ENCODE data around the gene TIMP3.
"Not testable (repeated sequence)": the region's sequence is repeated elsewhere in the genome, so short reads cannot be mapped to it uniquely, and the experiment has no call there.

TIMP3 gene

DNA sequence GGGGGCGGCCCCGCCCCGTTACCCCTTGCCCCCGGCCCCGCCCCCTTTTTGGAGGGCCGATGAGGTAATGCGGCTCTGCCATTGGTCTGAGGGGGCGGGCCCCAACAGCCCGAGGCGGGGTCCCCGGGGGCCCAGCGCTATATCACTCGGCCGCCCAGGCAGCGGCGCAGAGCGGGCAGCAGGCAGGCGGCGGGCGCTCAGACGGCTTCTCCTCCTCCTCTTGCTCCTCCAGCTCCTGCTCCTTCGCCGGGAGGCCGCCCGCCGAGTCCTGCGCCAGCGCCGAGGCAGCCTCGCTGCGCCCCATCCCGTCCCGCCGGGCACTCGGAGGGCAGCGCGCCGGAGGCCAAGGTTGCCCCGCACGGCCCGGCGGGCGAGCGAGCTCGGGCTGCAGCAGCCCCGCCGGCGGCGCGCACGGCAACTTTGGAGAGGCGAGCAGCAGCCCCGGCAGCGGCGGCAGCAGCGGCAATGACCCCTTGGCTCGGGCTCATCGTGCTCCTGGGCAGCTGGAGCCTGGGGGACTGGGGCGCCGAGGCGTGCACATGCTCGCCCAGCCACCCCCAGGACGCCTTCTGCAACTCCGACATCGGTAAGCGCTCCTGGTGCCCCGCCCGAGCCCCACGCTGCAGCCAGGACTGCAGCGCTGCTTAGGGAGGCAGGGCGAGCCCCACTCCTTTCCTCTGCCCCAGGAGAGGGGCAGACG is at the start of gene TIMP3:
TIMP3 (plus strand) TSS at position 169 of the 700 bp plus-strand sequence; CDS start at position 466, 297 bp downstream.
- no peak for DNase-seq (ENCODE audit: low spot score)

DNA sequence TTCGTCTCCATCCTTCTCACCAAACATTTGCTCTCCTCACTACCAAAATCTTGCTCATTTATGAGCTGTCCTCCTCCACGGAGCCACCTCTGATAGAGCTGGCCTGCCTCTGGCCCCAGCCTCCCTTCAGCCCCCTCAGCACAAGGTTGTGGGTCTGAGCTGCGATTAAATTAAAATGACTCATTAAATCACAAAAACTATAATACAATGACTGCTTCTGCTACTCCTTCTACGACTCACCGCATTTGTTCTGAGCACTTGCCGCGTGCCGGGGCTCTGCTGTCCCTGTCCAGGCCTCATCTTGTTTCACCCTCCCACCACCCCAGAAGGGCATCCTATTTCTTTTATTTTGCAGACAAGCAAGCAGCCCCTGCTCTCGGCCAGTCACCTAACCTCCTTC is 49.2 kb upstream of the TIMP3 start:
- no peak for DNase-seq (ENCODE audit: low spot score)

DNA sequence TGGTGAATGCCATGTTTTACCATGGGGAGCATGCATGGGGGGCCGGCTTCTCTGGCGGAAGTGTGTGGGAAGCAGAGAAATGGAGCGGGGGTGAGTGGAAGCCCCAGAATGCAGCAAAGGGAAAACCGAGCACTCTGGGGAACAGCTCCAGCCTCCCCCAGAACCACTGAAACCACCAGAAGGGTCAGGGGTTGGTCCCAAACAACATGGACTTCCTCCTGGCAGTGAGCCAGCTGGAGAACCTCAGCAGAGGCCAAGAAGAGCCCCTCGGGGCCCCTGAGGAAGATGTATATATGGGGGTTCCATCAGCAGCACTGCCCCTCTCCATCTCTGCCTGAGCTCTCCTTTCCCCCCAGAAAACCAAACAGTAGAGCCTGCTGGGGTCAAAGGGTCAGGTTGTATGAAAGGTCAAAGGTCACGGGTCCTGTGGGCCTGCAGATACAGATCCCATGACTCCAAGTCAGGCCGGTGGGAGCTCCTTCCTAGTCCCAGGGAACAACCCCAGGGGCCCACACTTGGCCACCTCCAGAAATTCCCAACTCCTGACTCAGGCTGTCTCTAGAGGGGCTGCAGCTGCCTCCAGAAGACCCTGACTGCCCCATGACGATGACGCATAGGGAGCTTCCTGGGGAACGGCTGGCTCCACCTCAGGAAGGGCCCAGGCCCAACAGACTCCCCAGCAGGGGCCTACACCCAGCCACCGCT is 48.5 kb upstream of the TIMP3 start:
- no peak for DNase-seq (ENCODE audit: low spot score)

DNA sequence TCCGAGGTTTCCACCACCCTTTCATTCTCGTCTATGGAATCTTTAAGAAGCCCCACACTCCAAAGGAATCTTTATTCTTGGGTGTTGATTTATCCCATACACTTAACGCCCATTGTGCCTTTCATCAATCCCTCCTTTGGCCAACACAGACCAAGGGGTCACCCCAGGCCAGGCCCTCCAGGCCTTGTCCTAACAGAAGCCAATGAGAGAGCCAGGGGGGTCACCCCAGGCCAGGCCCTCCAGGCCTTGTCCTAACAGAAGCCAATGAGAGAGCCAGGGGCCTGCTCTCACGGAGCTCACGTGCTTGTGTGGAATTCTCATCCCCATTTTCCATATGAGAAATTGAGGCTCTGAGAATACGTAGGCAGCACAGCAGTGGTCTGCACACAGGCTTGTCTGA is 47.9 kb upstream of the TIMP3 start:
- DNase-seq (ENCODE audit: low spot score), result no peak

DNA sequence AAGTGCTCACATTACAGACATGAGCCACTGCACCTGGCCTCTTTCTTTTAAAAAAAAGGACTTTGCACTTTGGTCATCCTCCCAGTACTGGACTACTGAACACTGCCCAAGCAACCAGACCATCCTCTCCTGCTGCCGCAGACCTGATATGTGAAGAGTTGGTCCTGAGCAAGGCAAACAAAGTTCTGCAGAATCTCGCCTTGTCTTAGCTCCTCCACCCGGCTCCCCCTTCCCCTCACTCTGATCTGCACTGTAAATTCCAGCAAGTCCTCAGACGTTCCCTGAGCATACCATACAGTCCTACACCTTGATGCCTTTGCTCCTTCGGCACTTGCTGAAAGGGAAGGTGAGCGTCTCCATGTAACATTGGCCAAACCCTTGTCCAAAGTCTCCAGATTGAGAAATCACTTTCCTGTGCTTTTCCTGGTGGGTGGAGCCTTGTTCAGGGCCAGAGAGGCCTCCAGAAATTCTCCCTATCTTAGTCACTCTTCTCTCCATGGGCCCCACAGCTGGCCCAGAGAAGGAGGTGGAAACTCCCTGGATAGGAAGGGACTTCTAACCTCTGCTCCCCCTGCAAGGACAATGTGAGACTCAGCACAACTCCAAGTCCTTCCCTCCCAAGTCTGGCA is 47.0 kb upstream of the TIMP3 start:
- DNase-seq (ENCODE audit: low spot score), result no peak

DNA sequence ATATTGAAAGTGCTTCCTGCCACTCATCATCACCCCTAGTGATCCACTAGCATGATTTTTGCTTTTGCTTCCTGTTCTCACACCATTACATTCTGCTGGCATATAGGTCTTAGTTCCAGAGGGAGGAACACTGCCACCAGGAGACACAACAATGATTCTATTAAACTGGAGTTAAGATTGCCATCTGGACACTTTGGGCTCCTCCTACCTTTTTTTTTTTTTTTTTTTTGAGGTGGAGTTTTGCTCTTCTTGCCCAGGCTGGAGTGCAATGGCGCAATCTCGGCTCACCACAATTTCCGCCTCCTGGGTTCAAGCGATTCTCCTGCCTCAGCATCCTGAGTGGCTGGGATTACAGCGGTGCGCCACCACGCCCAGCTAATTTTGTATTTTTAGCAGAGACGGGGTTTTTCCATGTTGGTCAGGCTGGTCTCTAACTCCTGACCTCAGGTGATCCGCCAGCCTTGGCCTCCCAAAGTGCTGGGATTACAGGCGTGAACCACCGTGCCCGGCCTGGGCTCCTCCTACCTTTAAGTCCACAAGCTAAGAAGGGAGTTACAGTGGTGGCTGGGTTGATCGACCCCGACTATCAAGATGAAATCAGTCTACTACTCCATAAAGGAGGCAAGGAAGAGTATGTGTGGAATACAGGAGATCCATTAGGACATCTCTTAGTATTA is 44.3 kb upstream of the TIMP3 start:
- DNase-seq (ENCODE audit: low spot score), result not testable (repeated sequence)

DNA sequence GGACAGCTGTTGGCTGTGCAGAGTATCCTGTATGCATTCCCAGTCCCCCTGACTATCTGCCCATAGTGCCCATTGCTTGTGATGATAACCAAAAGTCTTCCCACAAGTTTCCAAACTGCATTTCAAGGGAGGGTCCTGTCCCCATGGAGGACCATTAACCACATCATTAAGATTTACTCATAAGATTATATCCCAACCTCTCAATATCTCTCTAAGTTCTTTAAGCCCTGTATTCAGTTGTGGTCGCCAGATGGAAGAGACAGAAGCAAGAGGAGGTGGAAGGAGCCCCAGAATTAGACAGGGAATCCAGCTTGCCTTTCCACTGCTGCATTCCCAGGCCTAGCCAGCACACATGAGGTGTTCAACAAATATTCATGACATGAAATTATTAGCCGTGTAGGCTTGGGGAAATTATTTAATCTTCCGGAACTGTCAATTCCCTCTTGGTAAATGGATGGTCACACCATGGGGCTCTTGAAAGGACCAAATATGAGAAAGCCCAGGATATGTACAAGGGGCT is 42.6 kb upstream of the TIMP3 start:
- no peak for DNase-seq (ENCODE audit: low spot score)

DNA sequence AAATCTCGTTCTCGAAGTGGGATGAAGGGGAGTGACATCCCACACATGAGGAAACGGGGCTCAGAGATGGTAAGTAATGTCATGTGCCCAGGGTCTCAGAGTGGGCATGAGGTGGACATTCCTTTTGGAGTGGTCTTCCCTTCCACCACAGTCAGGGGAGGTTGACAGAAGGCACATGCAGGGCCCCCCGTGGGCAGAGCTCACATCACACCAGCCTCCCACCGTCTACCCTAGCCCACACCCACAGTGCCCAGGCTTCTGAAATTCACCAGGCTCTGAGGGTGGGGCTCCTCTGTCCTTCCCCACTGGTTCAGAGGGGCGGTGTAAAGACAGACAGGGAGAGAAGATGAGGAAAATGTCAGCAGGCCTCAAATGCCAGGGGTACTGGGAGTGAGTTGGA is 41.1 kb upstream of the TIMP3 start:
- no peak for DNase-seq (ENCODE audit: low spot score)

DNA sequence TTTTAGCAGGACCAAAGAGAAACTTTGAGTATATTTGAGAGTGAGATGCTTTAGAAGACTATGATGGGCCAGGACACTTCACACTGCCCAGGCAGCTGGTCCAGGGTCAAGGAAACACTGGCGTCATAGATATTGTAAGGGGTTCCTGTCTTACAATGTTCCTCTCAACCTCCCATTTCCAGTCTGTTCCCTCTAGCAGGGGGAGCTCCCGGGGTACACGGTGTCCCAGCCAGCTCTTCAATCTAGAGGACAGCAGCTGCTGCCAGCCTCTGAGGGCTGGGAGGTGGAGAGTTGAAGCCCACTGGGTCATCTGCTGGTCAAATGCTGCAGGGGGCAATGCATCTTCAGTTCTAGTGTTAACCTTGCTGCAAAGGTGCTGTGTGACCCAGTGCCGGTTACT is 40.7 kb upstream of the TIMP3 start:
- DNase-seq (ENCODE audit: low spot score), result no peak

DNA sequence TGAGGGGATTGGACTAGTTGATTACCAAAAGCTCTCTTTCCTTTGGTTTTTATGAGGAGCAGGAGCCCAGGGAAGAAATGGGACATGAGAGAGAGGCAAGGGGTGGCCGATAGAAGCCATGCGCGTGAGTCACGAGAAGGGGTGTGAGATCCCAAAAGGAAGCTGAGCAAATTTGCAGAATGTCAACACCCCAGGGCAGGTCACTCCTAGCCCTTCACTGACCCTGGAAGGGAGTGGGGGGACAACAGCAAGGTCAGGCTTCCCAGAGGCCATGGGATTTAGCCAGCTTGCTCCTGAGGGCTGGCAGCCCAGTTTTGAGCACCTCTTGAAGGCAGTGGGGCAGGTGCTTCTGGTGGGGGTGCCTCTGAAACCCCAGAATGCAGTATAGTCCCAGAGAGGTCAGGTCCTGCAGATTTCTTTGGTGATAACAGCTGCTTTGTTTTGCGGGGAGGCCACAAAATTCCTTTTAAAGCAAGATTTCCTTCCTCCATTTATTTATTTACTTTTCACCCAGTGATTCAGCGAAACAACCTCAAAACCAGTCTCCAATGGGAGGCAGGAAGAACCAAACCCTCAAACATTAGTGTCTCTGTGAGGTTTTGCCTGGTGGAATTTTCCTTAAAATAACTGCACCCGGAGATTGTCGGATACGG is 40.1 kb upstream of the TIMP3 start:
- DNase-seq (ENCODE audit: low spot score), result no peak

DNA sequence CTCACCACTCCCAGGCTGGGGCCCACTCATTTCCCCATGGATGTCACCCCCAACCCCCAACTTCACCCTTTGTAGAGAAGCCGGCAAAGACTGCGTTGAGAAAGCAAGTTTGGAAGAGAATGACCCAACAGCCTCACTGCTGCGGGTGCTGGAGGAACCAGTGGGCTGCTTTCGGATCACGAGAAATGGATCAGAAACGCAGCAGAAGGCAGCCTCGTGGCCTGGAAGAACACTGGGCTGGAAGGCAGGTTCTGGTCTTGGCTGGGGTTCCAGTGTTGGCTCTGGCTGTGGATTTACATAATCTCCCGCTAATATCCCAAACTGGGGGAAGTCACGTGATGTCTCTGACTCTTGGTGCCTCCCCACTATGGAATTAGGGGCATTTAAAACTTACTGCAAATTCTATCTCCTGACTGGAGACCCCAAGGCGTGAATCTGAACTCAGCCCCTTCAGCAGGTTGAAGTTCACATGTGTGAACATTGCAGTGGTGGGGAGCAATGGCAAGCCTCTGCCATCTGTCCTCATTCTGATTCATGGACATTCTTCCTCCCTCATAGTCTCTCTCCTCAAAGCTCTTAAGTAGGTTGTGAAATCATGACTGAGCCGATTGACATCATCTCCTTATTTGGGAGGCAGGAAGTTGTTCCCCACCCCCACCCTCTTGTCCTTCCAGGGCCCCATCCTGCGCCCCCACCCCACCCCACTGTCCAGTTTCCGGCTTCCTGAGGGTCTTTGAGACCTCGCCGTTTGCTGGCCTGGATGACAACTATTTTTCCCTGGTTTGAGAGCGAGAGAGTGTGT is 37.0 kb upstream of the TIMP3 start:
- DNase-seq (ENCODE audit: low spot score), result no peak

DNA sequence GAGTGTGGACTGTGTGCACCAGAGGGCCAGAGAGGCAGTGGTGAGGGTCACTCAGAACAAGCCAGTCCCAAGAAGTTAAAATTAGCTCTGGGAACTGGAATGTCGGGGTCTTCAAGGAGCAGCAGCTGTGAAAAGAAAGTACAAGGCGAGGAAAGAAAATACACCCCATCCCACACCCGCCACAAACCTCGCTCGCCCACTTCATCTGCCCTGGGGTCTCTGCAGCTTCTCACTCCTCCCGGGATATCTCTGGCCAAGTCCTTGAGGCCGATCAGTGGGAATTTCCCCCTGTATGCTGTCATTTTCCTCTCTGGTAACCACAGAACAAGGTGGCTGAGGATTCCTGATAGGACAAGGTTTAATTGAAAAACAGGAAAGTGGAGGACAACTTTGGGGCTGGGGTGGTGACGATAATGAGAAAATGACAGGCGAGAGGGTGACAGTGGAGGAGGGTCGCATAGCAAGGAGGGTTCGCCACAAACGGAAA is 36.3 kb upstream of the TIMP3 start:
- no peak for DNase-seq (ENCODE audit: low spot score)

DNA sequence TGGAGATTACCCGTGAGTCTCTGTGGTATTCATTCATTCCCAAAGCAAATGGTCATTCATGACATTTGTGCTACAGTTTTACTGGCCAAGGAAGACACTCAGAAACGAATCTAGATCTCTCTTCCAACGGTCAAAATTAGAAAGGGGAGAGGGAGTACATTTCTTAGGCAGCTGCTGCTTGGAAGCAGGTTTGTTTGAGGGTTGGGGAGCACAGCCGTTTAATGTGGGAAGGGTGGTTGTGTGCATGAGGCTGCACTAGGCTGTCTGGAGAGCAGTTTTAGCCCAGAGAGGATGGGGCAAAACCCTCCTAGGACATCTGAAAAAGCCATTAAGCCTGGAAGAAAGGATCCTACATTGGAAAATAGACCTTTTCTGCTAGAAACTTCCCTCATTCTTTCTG is 29.7 kb upstream of the TIMP3 start:
- no peak for DNase-seq (ENCODE audit: low spot score)

DNA sequence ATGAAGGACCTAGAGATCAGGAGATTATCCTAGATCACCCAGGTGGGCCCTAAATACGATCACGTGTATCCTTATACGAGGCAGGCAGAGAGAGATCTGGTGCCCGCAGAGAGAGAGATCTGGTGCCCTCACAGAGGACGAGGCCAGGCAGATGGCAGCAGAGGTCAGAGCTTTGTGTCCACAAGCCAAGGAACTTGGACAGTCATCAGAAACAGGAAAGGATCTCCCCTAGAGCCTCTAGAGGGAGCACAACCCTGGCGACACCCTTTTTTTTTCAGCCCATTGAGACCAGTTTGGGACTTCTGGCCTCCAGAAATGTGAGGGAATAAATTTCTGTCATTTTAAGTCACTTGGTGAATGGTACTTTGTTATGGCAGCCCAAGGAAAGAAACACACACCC is 25.5 kb upstream of the TIMP3 start:
- no peak for DNase-seq (ENCODE audit: low spot score)

DNA sequence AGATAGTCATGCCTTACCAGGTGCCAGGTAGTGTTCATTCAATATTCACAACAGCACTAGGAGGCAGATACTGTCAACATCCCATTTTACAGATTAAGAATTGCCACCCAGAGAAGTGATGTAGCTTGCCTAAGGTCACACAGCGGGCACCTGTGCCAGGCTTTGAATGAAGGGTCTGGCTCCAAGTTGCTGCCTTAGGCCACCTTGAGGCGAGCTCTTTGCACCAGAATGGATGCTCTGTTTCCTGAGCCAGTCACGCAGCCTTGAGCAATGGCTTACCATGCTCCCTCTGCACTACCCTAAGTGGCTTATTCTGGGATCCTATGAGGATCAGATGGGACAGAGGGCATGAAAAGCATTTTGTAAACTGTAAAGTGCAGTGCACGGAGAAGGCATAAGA is 25.1 kb upstream of the TIMP3 start:
- DNase-seq (ENCODE audit: low spot score), result no peak

DNA sequence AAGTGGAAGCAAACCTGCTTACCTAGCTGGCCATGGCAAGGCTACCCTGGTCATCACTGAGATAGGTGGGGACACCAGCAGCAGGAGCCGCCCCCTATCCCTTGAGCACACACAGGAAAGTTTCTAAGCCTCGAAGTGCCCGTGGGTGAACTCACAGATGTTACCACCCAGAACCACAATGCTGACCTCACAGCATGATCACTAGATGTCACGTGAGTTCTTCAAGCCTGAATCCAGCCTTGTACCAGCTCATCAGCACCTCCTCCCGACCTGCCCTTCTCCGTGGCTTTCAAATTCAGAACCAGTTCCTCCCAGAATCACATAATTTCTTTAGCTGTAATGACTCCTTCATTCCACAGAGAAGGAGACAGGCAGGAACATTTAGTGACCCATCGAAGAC is 24.7 kb upstream of the TIMP3 start:
- DNase-seq (ENCODE audit: low spot score), result no peak

DNA sequence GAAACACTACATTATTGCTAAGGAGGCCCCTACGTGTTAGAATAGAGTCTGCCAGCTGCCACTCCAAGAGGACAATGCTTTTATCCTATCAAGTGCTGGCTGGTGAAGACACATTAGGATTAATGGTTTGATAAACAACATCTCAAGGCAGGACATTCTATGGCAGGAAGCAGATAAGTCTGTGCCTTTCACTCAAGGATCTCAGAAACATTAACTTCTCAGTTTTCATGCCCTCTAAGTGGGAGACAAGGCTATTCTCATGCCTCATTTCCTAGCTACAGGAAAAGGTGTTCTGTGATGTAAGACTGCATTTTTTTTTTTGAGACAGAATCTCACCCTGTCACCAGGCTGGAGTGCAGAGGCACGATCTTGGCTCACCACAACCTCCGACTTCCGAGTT is 23.5 kb upstream of the TIMP3 start:
- DNase-seq (ENCODE audit: low spot score), result no peak

DNA sequence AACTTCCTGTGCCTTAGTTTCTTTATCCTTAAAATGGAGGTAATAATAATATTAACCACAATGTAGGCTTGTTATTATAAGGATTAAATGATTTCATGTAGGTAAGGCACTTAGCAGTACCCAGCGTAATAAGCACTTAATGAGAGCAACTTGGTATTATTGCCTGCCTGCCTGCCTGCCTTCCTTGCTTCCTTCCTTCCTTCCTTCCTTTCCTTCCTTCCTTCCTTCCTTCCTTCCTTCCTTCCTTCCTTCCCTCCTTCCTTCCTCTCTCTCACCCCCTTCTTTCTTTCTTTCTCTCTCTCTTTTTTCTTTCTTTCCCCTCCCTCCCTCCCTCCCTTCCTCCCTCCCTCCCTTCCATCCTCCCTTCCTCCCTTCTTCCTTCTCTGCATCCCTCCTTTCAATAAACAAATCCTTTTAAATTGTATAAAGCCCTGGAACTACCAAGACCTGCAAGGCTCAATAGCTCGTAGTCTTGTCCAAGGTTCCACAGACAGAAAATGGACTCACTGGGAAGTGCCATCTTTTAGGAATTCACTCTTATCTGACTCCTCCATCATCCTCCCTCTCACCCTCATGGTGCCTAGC is 20.7 kb upstream of the TIMP3 start:
- DNase-seq (ENCODE audit: low spot score), result no peak

DNA sequence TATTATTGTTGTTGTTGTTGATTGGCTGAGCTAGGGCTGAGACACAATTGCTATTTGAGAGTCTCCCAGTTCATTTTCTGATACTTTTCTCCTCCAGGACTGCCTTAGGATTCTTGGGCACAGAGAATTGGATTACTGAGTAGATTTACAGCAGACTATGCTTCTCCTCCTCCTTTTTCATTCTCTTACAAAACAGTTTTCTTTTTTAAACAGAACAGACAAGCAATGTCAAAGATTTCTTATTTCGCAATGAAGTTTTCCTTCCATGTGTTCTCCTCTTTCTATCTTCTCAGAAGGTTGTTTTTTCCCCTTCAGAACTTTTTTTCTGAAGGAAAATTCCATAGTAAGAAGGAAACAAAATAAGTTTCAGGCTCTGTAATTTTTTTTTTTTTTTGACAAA is 19.8 kb upstream of the TIMP3 start:
- DNase-seq (ENCODE audit: low spot score), result no peak

DNA sequence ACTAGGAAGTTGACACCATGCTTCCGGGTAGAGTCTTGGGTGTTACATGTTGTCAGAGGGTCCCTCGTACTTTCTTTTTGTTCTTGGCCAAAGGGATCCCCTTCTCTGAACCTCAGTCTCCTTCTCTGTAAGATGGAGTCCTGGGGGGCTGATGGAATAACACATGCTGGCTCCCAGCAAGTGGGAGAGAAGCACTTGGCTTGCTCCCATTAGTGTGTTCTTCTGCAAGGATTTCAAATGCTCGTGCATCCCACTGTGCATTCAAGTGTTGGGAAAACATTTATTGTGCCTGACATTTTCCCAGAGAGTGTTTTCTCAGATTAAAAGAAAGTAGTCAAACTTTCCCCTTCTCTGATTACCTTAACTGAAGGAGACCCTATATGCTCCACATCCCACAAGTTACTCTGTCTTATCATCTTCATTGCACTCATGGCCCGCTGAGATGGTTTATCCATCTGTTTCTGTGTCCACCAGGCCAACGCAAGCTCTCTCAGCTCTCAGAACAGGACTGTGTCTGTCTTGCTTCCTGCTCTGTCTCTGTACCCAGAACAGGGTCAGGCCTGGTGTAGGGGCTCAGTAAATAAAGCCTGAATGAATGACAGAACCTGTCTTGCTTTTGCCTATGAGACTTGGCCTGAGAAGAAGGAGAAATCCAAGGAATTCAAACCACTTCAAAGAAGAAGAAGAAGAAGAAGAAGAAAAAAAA is 16.0 kb upstream of the TIMP3 start:
- DNase-seq (ENCODE audit: low spot score), result no peak

Data from CD4-positive, alpha-beta T cell treated with Interleukin-2 at 100 ng/mL for 4 hours (primary cell).